ENCODE data around the gene CERK.
"Not testable (repeated sequence)": the region's sequence is repeated elsewhere in the genome, so short reads cannot be mapped to it uniquely, and the experiment has no call there.

CERK gene

DNA sequence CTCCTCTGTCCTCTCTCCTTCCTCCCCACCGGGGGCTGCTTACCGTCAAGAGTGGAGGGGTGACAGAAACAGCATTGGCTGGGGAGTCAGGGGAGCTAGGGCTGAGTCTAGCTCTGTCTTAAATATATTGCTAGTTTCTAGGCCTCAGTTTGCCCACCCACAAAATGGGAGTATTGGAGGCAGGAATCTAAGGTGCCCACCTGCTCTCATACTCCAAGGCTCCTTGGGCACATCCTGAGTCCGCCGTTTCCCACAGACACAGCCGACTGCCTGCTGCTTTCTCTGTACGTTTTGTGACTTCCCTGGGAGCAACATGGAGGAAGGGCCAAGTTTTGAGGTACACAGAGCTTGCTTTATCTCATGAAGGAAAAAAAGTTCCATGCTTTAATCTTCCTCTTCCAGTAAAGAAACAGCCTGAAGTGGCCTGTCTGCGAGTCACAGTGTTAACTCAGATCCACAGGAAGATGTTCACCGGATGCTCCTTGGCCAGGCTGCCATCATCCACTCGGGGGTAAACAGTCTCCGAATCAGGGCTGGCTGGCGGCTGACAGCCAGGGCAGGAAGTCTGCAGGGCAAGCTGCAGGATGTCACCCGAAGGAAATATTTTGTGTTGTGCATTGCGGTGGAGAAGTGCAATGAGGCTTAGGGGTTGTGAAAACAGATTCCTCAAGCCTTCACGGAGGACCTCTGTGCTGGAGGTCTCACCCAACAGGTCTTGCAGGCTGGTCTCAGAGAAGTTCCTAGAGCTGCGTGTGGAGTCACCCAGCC, 11.0 kb upstream of the CERK start:
- DNase-seq (ENCODE audit: low spot score) = no peak

DNA sequence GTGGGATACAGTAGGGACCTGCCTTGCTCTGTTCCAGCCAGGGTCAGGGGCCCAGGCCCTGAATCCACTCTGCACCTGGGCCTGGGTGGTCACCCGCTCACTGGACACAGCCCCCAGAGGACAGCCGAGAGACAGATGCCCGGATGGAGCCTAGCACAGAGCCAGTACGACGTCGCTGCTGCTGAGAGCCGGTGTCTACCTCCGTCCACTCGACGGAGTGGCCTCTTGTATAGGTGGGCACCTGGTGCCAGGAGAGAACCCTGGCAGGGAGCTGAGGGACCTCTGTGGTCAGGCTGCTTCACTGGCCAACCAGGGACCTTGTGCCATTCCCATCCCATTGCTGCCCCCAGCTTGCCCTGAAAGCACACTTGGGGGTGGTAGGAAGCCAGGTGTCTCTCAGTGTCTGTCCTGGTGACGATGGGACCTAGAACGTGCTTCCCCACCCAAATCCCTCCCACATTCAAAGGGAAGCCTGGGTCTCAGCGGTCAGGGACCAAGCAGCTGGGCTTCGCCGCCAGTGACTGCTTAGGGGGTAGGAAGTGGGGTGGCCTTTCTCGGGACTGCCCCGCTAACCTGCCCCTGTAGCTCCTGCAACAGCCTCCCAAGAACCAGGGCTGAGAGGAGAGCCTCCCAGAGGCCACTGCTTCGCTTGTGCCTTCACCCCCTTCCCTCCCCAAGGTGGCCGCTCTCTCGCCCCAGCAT, 10.3 kb upstream of the CERK start:
- DNase-seq (ENCODE audit: low spot score) = no peak

DNA sequence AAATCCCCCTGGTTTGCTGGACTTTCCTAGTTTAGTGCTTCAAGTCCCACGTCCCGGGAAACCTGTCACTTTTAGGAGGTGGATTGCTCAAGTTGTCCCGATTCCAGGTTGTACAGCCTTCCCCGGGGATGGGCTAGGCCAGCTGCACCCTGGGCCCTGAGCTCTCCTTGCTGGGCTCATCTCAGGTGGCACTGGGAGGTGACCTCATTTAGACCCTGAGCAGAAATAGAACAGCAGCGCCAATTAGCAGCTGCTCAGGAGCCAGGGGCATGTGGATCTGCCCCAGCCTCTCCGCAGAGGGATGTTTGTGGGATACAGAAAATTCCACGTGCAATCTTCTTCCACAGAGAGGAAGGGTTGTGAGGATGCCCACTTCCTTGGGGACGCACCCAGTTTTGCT, 9.6 kb upstream of the CERK start:
- no peak for DNase-seq (ENCODE audit: low spot score)

DNA sequence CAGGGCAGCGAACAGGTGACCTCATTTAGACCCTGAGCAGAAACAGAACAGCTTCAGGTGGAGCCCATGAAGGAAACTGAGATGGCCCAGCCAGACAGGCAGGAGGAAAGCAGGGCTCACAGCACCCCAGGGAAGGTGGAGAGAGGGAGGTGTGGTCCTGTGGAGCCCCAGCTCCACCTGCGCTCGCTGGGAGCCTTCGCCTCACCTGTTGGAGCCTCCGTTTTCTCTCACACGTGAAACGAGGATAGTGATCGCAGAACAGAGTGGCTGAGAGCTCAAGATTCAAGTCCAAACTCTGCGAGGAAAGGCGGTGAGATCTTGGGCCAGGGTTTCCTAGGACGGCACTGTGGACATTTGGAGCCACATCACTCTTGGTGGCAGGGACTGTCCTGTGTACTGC, 8.6 kb upstream of the CERK start:
- DNase-seq (ENCODE audit: low spot score) = no peak

DNA sequence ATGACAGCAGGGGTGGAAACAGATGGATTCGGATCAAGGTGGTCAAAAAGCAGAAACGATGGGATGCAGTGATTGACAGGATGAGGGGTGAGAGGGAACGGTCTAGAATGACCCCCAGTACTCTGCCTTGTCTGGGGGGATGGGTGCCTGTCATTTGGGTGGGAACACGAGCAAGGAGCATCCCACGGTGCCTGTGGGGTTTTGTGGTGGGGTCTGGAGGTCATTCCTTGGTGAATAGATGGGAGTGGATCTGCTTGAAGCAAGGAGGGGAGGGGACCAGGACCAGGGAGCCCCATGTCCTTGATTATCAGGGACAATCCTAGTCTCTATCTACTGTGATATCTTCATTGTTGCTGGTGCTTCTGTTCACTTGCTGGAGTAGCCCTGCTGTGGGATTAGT, 8.1 kb upstream of the CERK start:
- no peak for DNase-seq (ENCODE audit: low spot score)

DNA sequence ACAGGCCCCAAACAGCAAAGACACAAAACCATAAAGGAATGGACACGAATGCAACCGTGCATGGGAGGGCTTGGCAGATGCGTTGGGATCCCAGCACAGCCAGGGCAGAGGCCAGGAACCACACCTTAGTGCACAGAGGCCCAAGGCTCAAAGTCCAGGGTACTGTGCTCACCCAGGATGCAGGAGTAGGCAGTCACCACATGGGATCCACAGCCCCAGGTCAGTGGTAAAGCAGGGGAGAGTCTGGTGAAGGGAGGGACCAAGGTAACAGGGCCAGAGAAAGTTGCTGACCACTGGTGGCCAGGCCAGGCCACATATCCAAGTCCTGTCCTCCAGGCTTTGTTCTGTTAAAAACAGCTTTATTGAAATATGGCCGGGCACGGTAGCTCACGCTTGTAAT, 6.5 kb upstream of the CERK start:
- DNase-seq (ENCODE audit: low spot score) = no peak

DNA sequence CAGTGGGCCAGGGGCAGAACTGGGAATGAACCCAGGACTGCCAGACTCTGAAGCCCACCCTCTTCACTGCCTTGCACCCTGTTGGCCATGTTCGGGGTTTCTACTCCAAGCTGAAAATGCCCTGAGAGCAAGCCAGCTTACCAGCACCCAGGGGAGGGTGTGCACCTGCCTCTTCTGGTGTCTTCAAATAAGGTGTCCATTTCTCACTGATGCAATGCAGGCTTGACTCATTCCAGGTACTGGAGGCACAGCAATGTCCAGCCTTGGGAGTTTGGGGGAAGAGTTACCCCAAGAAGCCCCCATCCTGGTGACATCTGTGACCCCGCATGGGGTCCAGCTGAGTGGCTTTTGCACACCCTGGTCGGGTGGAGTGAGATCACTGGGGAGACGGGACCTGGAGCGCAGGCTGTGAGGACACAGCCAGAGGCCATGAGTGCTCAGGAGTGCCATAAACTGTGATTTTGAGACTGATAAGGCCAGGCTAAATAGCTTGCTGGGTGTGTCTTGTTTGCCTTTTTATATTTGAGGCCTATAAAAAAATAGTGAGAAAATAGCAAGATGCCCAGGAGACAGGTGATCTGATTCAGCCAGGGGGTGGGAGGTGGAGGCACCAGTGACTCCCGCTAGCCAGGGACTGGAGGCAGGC, 4.6 kb upstream of the CERK start:
- no peak for DNase-seq (ENCODE audit: low spot score)

DNA sequence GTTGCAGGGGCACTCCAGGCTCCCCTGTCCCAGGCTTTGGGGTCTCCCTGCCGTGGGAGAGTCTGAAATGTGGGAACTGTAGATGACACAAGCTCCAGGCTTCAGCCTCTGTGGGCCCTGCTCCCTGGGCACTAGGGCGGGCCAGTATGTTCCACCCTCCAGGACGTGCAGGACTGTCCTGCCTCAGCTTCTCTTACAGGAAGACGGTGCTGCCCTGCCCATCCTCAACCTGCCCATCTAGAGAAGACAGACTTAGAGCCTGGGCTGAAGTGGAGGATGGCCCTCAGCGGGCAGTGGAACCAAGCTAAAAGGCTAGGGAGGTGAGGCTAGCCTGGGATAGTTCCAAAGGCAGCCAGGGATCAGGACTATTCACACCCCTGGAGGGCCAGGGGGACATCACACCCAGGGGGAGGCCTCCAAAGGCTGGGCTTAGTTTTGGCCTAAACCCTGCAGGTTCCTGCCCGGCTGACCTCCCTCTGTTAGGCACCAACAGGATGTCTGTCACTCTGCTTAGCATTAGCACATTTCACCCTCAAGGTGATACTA, 4.0 kb upstream of the CERK start:
- no peak for DNase-seq (ENCODE audit: low spot score)

DNA sequence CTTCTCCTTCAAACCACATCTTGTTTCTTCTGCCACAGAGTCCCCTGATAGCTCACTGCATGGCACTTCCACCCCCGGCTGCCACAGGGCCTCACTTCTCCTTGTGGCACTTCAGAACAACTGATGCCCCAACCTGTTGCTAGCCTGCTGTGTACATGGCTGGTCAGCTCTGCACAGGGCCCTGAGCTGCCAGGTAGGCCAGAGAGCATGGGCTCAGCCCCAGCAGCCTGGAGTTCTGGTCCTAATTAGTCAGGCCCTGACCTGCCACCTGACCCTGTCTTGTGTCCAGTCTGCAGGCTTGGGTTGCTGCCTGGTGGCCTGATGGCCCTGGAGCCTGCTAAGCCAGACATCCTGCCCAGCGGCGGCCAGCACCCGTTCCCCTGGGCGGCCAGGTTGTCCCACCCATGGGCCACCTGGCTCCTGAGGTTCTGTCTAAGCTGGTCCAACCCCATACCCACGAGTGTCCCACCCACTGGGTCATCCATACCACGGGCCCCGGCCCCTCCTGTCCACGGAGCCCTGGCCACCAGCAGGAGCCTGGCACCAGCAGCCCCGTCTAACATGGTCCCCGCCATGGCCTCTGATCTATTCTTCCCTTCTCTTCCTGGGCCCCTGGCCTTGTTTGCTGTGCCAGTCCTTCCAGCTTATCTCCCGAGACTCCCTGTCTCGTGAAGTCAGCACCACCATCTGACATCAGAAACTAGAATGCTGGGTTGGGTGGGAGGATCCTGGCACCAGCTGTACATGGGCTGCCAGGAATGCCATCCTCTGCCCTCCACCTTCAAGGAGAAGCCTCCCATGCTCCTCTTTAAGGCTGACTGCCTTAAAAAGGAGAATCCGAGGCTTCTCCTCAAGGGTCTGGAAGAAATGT, 3.1 kb upstream of the CERK start:
- DNase-seq (ENCODE audit: low spot score) = no peak

DNA sequence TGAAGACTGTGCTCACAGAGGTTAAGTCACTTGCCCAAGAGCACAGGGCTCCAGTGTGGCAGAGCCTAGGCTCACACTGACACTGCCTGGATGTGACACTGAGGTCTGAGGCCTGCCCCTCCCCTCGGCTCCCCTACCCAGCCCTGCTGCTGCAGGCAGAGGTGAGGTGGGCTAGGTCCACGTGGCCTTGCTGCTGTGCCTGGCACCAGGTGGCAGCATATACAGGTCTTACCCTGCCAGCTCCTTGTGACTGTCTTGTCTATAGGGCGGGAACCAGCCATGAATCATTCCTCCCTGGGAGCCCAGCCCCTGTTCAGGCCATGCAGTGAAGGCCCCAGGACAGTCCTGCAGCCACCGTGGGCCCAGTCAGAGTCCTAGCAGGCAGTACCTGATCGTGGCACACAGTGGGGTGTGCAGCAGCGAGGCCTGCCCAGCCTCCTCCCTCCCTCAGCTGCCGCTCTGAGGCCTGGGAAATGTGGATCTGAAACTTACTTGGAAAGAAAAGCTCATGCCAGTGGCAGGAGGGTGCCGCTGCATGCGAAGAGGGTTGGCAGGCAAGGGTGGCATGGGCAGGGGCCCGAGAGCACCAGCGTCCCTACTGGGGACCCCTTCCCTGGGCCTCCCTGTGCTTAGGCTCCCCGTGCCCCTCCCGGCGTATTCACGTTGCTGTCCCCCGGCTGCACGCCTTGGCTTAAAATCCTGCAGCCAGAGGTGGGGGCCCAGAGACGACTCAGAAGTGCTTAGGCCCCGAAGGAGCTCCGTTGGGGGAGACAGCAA, 1.2 kb upstream of the CERK start:
- DNase-seq (ENCODE audit: low spot score) = peak; percentile 89

DNA sequence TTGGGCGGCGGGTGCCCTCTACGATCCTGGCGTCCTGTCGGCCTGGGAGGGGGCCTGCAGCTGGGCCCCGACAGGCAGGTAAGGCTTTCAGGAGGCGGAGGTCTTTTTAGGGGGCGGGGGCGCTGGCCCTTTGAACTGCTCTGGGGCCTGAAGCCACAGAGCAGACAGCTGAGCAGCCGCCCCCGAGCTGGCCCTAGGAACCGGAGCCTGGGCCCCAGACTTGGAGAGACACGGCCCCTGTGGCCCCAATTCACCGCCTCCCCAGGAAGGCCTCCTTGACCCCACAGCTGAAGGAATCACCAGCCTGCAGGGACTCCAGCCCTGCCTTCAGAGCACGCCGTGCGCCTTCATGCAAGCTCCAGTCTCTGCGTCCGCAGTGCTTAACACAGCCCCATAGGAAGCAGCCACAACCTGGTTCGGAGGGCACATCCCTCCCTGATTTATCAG, 618 bp upstream of the CERK start:
- DNase-seq (ENCODE audit: low spot score) = no peak

DNA sequence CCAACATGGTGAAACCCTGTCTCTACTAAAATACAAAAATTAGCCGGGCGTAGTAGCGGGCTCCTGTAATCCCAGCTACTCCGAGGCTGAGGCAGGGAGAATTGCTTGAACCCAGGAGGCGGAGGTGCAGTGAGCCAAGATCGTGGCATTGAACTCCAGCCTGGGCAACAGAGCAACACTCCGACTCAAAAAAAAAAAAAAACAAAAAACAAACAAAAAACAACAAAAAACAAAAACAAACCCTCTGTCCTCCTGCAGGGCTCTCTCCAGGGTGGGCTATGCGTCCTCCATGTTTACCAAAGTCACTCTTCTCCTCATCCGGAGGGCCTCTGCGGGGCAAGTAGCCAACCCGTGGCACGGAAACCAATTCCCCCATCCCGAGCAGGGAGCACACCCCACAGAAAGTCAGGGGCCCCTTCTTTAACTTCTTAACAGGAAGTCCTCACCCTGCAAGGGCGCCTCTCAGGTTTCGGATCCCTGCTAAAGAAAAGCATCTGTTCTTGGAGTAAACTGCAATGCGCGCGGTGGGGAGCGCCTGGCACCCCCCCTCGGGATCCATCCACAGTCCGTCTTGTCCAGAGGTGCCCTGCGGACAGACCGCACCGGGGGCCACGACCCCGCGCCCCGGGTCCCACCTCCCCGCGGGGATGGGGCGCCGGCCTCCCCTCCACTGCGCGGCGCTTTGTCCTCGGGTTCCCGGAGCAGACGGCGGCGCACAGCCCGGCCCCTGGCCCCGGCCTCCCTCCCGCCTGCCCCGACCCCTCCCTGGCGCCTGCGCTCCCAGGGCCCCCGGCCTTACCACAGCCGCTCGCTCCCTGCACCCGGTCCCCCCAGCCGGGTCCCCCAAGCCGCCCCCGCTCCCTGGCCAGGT, 712 bp downstream of the CERK start:
- peak; percentile 54 for DNase-seq (ENCODE audit: low spot score)

DNA sequence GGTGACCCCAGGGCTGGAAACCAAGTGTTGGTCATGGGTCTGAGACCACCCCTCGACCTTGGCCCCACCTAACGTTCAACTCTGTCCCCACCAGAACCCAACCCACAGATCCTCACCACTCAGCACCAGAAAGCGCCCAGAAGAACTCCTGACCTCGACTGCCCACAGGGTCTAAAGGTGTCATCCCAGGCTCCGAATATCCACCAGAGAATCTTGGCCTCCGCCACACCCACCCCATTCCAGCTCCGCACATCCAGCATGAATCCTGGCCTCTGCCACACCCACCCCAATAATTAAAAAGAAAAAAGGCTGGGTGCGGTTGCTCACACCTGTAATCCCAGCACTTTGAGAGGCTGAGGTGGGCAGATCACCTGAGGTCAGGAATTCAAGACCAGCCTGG, 1.3 kb downstream of the CERK start:
- no peak for DNase-seq (ENCODE audit: low spot score)

DNA sequence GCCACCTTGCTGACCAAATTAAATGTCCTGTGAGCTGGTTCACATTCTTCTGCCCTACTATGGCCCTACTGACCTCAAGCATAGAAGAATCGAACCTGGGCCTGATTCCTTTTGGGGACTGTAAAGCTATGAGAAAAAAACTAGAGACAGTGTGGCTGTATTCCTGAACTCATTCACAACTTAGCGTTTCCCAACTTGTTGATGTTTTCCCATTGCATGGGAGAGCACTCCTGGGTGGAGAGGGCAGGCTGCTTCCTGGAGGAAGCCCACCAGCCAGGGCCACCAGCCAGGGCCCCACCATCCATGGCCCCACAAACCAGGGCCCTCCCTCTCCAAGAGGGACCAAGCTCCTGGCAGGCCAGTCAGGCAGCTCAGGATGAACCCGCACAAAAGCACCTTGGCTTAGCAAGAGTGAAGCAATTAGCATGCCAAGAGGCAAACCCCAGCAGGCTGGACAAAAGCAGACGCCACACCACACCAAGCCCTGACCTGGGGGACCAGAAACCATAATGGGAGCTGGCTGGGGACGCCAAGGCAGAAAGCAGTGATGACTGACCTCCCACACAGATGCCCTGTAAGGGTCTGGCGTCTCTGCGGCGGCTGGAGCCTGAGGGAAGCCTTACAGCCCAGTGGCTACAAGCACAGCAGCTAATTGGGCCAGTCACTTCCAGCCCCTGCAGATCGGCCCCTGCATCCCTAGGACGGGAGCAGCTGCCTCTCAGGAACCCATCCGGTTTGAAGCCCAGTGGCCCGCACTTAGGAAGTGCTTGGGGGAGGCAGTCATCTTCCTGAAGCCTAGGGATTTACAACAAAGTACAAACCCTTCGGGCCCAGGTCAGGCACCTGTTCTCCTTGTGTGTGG, 2.1 kb downstream of the CERK start:
- DNase-seq (ENCODE audit: low spot score) = no peak

DNA sequence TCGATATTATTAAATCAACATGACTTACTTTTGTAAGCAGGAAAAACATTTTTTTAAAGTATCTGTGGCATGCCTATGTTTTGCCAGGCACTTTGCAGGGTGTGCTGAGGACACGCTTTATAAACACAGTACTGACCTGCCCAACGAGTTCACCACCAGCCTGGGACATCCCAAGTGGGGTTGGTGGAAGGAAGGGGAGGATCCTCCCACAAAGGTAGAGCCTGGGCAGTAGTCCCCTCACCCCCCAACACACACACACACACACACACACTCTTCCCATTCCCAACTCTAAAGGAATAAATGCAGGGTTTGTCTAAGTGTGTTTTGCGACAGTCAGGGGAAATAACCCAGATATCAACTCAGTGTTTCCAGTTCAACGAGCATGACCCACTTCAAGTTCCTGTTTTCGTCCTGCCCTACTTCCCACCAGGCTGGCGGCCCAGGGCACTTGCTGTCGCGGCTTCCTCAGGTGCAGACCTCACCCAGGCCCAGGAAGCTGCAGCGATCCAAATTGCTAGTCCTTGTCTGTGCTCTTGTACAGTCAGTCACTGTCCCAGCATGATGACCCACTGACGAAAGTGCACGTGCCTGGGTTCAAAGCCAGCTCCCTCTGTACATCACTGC, 3.1 kb downstream of the CERK start:
- no peak for DNase-seq (ENCODE audit: low spot score)

DNA sequence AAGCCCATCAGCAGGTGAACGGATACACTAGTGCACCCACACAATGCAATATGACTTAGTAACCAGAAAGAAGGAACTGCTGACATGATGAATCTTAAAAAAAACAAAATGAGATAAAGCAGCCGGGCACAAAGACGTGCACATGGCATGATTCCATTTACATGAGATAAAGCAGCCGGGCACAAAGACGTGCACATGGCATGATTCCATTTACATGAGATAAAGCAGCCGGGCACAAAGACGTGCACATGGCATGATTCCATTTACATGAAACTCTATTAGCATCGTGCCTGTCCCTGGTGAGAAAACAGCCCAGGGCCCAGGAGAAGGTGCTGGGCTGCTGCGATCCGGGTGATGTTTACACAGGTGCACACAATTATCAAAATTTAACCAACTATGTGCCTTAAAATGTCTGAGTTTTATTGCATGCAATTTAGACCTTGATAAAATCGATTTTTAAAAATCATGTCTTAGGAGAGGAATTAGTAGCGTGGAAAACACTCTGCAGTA, 3.8 kb downstream of the CERK start:
- DNase-seq (ENCODE audit: low spot score) = not testable (repeated sequence)

DNA sequence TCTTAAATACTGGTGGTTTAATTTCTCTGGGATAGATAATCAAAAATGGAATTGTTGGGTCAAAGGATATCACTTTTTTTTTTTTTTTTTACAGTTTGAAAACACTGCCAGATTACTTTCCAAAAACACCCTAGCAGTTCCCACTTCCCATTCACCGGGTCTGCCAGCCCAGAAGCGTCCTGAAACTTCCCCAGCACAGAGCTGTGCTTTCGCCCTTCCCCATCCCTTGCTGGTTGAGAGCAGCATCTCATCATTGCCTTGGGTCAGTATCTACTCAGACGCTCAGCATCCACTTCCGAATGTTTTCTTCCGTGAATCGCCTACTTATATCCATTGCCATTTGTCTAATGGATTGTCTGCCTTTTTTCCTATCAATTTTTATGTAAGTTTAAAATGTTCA, 5.5 kb downstream of the CERK start:
- no peak for DNase-seq (ENCODE audit: low spot score)

DNA sequence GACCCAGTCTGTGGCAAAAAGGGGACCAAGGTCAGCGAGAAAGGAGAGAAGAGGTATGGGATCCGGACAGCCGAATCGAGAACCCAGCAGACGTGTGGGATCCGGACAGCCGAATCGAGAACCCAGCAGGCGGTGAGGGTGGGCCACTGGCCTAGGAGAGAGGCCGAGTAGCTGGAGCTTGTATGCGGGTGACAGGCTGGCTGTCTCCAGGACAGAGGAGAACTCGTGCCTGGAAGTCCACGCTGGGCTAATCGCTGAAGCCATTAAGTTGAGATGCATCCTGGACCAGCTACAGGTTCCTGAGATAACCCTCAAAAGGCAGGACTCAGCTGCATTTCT, 6.0 kb downstream of the CERK start:
- DNase-seq (ENCODE audit: low spot score) = no peak

Data from RKO (cell line).